Measurements from ENCODE around the gene DTX1. TPM values are rescaled to one million over a fixed set of nuclear protein-coding genes. Genes with fewer than 3 reads are reported as not detected.

Gene DTX1
- total RNA-seq, 1 experiment from 2014 or later: 227 TPM

GRCh38 chr12:113057565-113058485 lies 1.3 kb downstream of the DTX1 start:
- Histone ChIP-seq H3K27me3 (ENCODE audit: low read length) (no peaks in the 10 kb centered on the region), H3K9me3 (ENCODE audit: low read length) (no peaks in the 10 kb centered on the region), H3K4me3 (ENCODE audit: low read length) (peak overlapping the region; percentile 74), H3K4me2 (ENCODE audit: low read depth, low read length, poor library complexity, severe bottlenecking) (peak overlapping the region; percentile 86), H2AFZ (ENCODE audit: low read length) (no peak overlapping the region), H3K9ac (ENCODE audit: low read length) (peak overlapping the region; percentile 89), H3K27ac (ENCODE audit: low read length) (peak overlapping the region; percentile 99), H3K79me2 (ENCODE audit: low read length) (peaks cover 71% of the 10 kb centered on the region), H3K4me1 (ENCODE audit: low read length) (peaks cover 86% of the 10 kb centered on the region), H3K36me3 (ENCODE audit: insufficient read depth, low read length) (peaks cover 35% of the 10 kb centered on the region), H3K9me2 (replicated peaks; ENCODE audit: insufficient read depth, low read length) (no peaks in the 10 kb centered on the region), H4K20me1 (ENCODE audit: insufficient read depth, low read depth, low read length) (no peaks in the 10 kb centered on the region)
- DNase-seq: peak; percentile 76

- H3K4me3 ChIP-seq (ENCODE audit: low read length): peak overlapping the region; percentile 74
- peak overlapping the region; percentile 86 for H3K4me2 ChIP-seq (ENCODE audit: low read depth, low read length, poor library complexity, severe bottlenecking)
- peak overlapping the region; percentile 89 for H3K9ac ChIP-seq (ENCODE audit: low read length)
- peak; percentile 64 for DNase-seq
- H2AFZ ChIP-seq (ENCODE audit: low read length): no peak overlapping the region
- H3K27ac ChIP-seq (ENCODE audit: low read length): peak overlapping the region; percentile 99
- no peaks in the 10 kb centered on the region for H3K27me3 ChIP-seq (ENCODE audit: low read length)
- peaks cover 78% of the 10 kb centered on the region for H3K79me2 ChIP-seq (ENCODE audit: low read length)
- H4K20me1 ChIP-seq (ENCODE audit: insufficient read depth, low read depth, low read length): no peaks in the 10 kb centered on the region
- H3K36me3 ChIP-seq (ENCODE audit: insufficient read depth, low read length): peaks cover 35% of the 10 kb centered on the region
- peaks cover 86% of the 10 kb centered on the region for H3K4me1 ChIP-seq (ENCODE audit: low read length)
- no peaks in the 10 kb centered on the region for H3K9me2 ChIP-seq (replicated peaks; ENCODE audit: insufficient read depth, low read length)
- no peaks in the 10 kb centered on the region for H3K9me3 ChIP-seq (ENCODE audit: low read length)
Measured at GRCh38 chr12:113058553-113058952, 2.0 kb downstream of the DTX1 start.

- Histone ChIP-seq H3K27ac (ENCODE audit: low read length) (peak overlapping the region; percentile 99), H2AFZ (ENCODE audit: low read length) (no peak overlapping the region), H3K9me2 (replicated peaks; ENCODE audit: insufficient read depth, low read length) (no peaks in the 10 kb centered on the region), H3K79me2 (ENCODE audit: low read length) (peaks cover 84% of the 10 kb centered on the region), H3K9ac (ENCODE audit: low read length) (peak overlapping the region; percentile 89), H3K27me3 (ENCODE audit: low read length) (no peaks in the 10 kb centered on the region), H3K36me3 (ENCODE audit: insufficient read depth, low read length) (peaks cover 35% of the 10 kb centered on the region), H4K20me1 (ENCODE audit: insufficient read depth, low read depth, low read length) (no peaks in the 10 kb centered on the region), H3K4me3 (ENCODE audit: low read length) (peak overlapping the region; percentile 74), H3K9me3 (ENCODE audit: low read length) (no peaks in the 10 kb centered on the region), H3K4me2 (ENCODE audit: low read depth, low read length, poor library complexity, severe bottlenecking) (peak overlapping the region; percentile 86), H3K4me1 (ENCODE audit: low read length) (peaks cover 88% of the 10 kb centered on the region)
- DNase-seq: peak; percentile 67
Measured at GRCh38 chr12:113059071-113059595, 2.6 kb downstream of the DTX1 start.

GRCh38 chr12:113060336-113060960 lies 3.9 kb downstream of the DTX1 start:
- no peak overlapping the region for H2AFZ ChIP-seq (ENCODE audit: low read length)
- H3K9ac ChIP-seq (ENCODE audit: low read length): peak overlapping the region; percentile 89
- H3K4me1 ChIP-seq (ENCODE audit: low read length): peaks cover 88% of the 10 kb centered on the region
- no peaks in the 10 kb centered on the region for H3K9me2 ChIP-seq (replicated peaks; ENCODE audit: insufficient read depth, low read length)
- peaks cover 38% of the 10 kb centered on the region for H3K36me3 ChIP-seq (ENCODE audit: insufficient read depth, low read length)
- peak overlapping the region; percentile 86 for H3K4me2 ChIP-seq (ENCODE audit: low read depth, low read length, poor library complexity, severe bottlenecking)
- H3K9me3 ChIP-seq (ENCODE audit: low read length): no peaks in the 10 kb centered on the region
- H3K79me2 ChIP-seq (ENCODE audit: low read length): peaks cover 83% of the 10 kb centered on the region
- H3K4me3 ChIP-seq (ENCODE audit: low read length): peak overlapping the region; percentile 74
- no peaks in the 10 kb centered on the region for H4K20me1 ChIP-seq (ENCODE audit: insufficient read depth, low read depth, low read length)
- peak; percentile 69 for DNase-seq
- peak overlapping the region; percentile 99 for H3K27ac ChIP-seq (ENCODE audit: low read length)
- no peaks in the 10 kb centered on the region for H3K27me3 ChIP-seq (ENCODE audit: low read length)

- Histone ChIP-seq H3K9ac (ENCODE audit: low read length) (peak overlapping the region; percentile 89), H3K4me3 (ENCODE audit: low read length) (peak overlapping the region; percentile 74; the same call in 1 of the 2 replicates)
Measured at GRCh38 chr12:113061061-113061694, 4.6 kb downstream of the DTX1 start.

GRCh38 chr12:113062502-113063395 lies 6.2 kb downstream of the DTX1 start:
- Histone ChIP-seq H3K4me3 (ENCODE audit: low read length) (peak overlapping the region; percentile 74), H3K79me2 (ENCODE audit: low read length) (peaks cover 81% of the 10 kb centered on the region), H3K9me2 (replicated peaks; ENCODE audit: insufficient read depth, low read length) (no peaks in the 10 kb centered on the region), H3K36me3 (ENCODE audit: insufficient read depth, low read length) (peaks cover 48% of the 10 kb centered on the region), H3K27ac (ENCODE audit: low read length) (peak overlapping the region; percentile 99), H3K9ac (ENCODE audit: low read length) (peak overlapping the region; percentile 89), H3K27me3 (ENCODE audit: low read length) (no peaks in the 10 kb centered on the region), H3K9me3 (ENCODE audit: low read length) (no peaks in the 10 kb centered on the region), H3K4me2 (ENCODE audit: low read depth, low read length, poor library complexity, severe bottlenecking) (peak overlapping the region; percentile 86), H3K4me1 (ENCODE audit: low read length) (peaks cover 100% of the 10 kb centered on the region), H2AFZ (ENCODE audit: low read length) (no peak overlapping the region), H4K20me1 (ENCODE audit: insufficient read depth, low read depth, low read length) (no peaks in the 10 kb centered on the region; the same call in 1 of the 2 replicates)
- peak; percentile 96 for DNase-seq

More at GRCh38 chr12:113061061-113061694, 4.6 kb downstream of the DTX1 start:
- peak; percentile 71 for DNase-seq
- Histone ChIP-seq H4K20me1 (ENCODE audit: insufficient read depth, low read depth, low read length) (no peaks in the 10 kb centered on the region), H3K4me1 (ENCODE audit: low read length) (peaks cover 88% of the 10 kb centered on the region), H3K4me2 (ENCODE audit: low read depth, low read length, poor library complexity, severe bottlenecking) (peak overlapping the region; percentile 86), H3K27me3 (ENCODE audit: low read length) (no peaks in the 10 kb centered on the region), H3K27ac (ENCODE audit: low read length) (peak overlapping the region; percentile 99), H3K9me3 (ENCODE audit: low read length) (no peaks in the 10 kb centered on the region), H3K9me2 (replicated peaks; ENCODE audit: insufficient read depth, low read length) (no peaks in the 10 kb centered on the region), H3K36me3 (ENCODE audit: insufficient read depth, low read length) (peaks cover 41% of the 10 kb centered on the region), H3K79me2 (ENCODE audit: low read length) (peaks cover 82% of the 10 kb centered on the region), H2AFZ (ENCODE audit: low read length) (no peak overlapping the region)
